HG03025 (cell line): ENCODE measurements around the gene PRKN.
"Not testable (repeated sequence)": the region's sequence is repeated elsewhere in the genome, so short reads cannot be mapped to it uniquely, and the experiment has no call there.

Experiments used
- ATAC-seq: cut with Tn5 transposase; IDR thresholded peaks from one replicate; pipeline ENCODE4 v1.9.1; 2021; ENCODE audit warnings: mild to moderate bottlenecking, moderate library complexity; ENCODE audit not compliant: unreplicated experiment, low FRiP score

Gene PRKN

GRCh38 chr6:161901740-161902426 lies 825.7 kb downstream of the PRKN start:
- ATAC-seq: no peak

- ATAC-seq: no peak
Measured at GRCh38 chr6:161894436-161894835, 833.1 kb downstream of the PRKN start.

- no peak for ATAC-seq
Measured at GRCh38 chr6:161891542-161891941, 836.0 kb downstream of the PRKN start.

DNA sequence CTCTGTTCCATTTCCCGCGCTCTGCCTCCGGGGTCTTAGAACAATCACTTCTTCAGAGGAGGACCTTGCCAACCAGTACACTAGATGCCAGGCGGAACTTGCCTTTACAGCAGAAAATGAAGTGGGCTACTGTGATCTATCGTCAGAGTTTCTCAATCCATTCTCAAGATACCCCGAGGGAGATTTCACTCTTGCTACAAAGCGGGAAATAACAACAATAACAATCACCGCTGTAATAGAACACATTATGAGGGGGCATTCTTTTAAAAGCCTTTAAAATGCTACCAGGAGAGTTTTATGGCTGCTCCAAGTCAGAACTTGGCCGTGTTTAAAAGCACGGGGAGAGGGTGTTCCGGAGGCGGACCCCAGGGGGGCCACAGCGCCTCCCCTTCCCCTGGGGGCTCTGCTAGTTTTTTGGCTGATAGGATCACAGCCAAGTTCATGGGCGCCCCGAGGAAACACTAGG lies 836.7 kb downstream of the PRKN start:
- no peak for ATAC-seq

- no peak for ATAC-seq
Measured at GRCh38 chr6:161890133-161890831, 837.3 kb downstream of the PRKN start.

DNA sequence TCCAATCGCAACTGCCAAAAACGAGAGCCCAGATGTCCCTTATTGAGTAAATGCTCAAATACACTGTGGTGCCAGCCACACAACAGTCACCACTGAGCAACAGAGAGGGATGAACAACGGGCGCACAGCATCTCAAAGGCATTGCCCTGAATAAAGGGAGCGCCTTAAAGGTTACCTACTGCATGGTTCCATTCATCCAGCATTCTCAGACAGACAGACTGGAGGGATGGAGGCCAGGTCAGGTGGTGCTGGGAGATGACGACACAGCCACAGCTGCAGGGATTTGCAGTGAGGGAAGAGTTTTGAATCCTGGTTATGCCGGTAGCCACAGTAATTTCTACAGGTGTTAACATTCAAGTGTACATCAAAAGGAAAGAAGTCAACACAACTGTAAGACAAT lies 838.2 kb downstream of the PRKN start:
- no peak for ATAC-seq

GRCh38 chr6:161886545-161886944 lies 841.0 kb downstream of the PRKN start:
- ATAC-seq: not testable (repeated sequence)

DNA sequence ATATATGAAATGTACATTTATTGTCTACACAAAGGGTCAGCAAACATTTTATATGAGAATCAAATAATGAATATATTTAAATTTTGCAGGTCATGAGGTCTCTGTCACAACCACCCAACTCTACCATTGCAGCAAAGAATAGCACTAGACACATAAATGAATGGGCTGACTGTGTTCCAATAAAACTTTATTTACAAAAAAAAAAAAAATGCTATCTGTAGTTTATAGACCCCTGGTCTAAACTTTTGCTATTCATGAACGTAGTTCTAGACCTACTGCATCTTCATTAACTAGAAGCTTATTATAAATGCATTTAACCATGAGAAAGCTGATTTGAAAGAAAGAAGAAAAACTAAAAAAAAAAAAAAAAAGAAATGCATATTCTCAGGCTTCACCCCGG lies 842.8 kb downstream of the PRKN start:
- ATAC-seq: no peak

GRCh38 chr6:161882196-161882765 lies 845.3 kb downstream of the PRKN start:
- ATAC-seq: no peak

GRCh38 chr6:161880056-161880455 lies 847.5 kb downstream of the PRKN start:
- ATAC-seq: no peak

GRCh38 chr6:161876231-161876630 lies 851.3 kb downstream of the PRKN start:
- ATAC-seq: no peak

- no peak for ATAC-seq
Measured at GRCh38 chr6:161870236-161870901, 857.2 kb downstream of the PRKN start.

DNA sequence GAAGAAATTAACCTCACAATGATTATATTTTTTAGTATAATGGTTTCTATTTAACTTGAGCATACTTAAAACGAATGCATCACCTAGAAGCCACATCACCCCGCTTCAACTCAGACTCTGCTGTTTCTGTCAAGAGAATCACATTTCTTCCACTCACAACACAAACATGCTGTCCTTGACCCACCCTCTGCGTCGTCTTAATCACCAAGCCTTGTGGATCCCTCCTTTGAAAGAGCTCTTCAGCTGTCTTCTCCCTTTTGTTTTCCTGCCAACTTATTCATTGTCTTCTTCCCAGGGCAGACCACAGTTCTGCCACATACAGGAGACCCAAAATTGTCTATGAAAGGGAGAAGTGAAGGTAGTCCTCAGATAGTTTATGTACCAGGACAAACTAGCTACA lies 858.1 kb downstream of the PRKN start:
- ATAC-seq: no peak

GRCh38 chr6:161866570-161866969 lies 861.0 kb downstream of the PRKN start:
- ATAC-seq: no peak

GRCh38 chr6:161861061-161861460 lies 866.5 kb downstream of the PRKN start:
- ATAC-seq: not testable (repeated sequence)

GRCh38 chr6:161853657-161854056 lies 873.9 kb downstream of the PRKN start:
- no peak for ATAC-seq

GRCh38 chr6:161851486-161851885 lies 876.1 kb downstream of the PRKN start:
- not testable (repeated sequence) for ATAC-seq

- ATAC-seq: no peak
Measured at GRCh38 chr6:161850562-161850961, 877.0 kb downstream of the PRKN start.

DNA sequence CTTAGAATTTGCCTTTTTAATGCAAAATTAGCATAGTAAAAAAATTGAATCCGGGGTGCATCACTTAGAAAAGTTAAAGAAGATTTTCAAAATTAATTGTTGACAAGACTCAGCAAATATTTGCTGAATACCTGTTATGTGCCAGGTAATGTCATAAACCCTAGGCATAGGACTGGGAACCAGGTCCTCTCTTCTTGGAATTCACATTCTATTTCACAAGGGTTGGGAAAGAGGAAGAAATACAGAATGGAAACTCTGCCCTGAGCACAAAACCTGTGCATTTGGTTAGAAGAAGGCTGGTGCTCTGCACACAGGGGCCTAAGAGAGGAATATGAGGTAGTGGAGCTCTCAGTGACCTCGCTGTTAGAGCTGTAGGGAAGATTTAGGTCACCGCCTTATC lies 879.9 kb downstream of the PRKN start:
- no peak for ATAC-seq

DNA sequence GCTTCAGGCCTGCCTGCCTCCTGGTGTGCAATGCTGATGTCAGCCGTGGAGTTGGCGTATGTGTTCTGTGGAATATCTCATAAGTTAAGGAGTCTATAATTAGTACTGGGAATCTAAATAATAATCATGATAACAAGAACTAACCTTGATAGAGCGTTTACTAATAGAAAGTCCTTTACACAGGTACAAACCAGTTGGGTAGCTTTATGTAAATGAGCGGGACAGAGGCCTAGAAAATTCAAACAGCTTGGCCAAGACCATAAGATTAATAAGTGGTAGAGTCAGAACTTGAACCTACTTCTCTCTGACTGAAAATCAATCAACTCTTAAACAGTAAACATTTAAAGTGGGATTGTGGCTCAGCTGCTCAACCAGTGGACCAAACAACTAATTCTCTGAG lies 882.8 kb downstream of the PRKN start:
- ATAC-seq: no peak

GRCh38 chr6:161843066-161843465 lies 884.5 kb downstream of the PRKN start:
- ATAC-seq: no peak
